Liver (tissue), 8 donors: Measurements from ENCODE around the gene CCR5AS.

Experiments used
- DNase-seq: peaks from one replicate; pipeline ENCODE4 v3.0.0-alpha.2; 2017; ENCODE audit warnings: low spot score
- H3K27ac ChIP-seq, 2 donors: one replicate each; pipeline ENCODE4 v1.7.0; 2013; ENCODE audit warnings: inconsistent platforms in 2 of 2, low read length in 2 of 2, control low read depth in 1 of 2, low read depth in 1 of 2, mild to moderate bottlenecking in 1 of 2
- H3K27me3 ChIP-seq, 4 donors: one replicate each; pipeline versions ENCODE4 v1.6.1 to v1.7.0; 2013; ENCODE audit warnings: low read length in 3 of 4, inconsistent platforms in 1 of 4, mild to moderate bottlenecking in 1 of 4, moderate library complexity in 1 of 4; ENCODE audit not compliant: control insufficient read depth in 4 of 4, insufficient read depth in 4 of 4
- H3K36me3 ChIP-seq, 4 donors: one replicate each; pipeline versions ENCODE4 v1.6.1 to v1.7.0; 2013; ENCODE audit warnings: low read length in 3 of 4, mild to moderate bottlenecking in 3 of 4, low read depth in 1 of 4, moderate library complexity in 1 of 4; ENCODE audit not compliant: control insufficient read depth in 4 of 4, insufficient read depth in 3 of 4
- H3K4me1 ChIP-seq, 4 donors: one replicate each; pipeline versions ENCODE4 v1.6.1 to v1.7.0; 2013; ENCODE audit warnings: low read length in 3 of 4, mild to moderate bottlenecking in 3 of 4, moderate library complexity in 1 of 4; ENCODE audit not compliant: control insufficient read depth in 4 of 4, insufficient read depth in 4 of 4
- H3K4me3 ChIP-seq, 3 donors: one replicate each; pipeline versions ENCODE4 v1.6.1 to v1.7.0; 2013; ENCODE audit warnings: low read length in 3 of 3, control low read depth in 1 of 3, low read depth in 1 of 3, mild to moderate bottlenecking in 1 of 3
- H3K9ac ChIP-seq, 2 donors: one replicate each; pipeline ENCODE4 v1.7.0; 2013; ENCODE audit warnings: low read length in 2 of 2, mild to moderate bottlenecking in 2 of 2, moderate library complexity in 2 of 2, control low read depth in 1 of 2, low read depth in 1 of 2
- H3K9me3 ChIP-seq, 4 donors: one replicate each; pipeline versions ENCODE4 v1.6.1 to v1.7.0; 2013; ENCODE audit warnings: low read length in 3 of 4; ENCODE audit not compliant: control insufficient read depth in 4 of 4
- ATF3 ChIP-seq: IDR thresholded peaks from 2 replicates; pipeline ENCODE4 v1.6.1; 2016; ENCODE audit warnings: antibody characterized with exemption
- CTCF ChIP-seq: fragments of 150-350 bp; IDR thresholded peaks from 2 replicates; pipeline ENCODE4 v1.5.1; 2017; ENCODE audit warnings: improper control_type of control experiment, low read depth, low read length; ENCODE audit not compliant: missing input control
- EGR1 ChIP-seq, 2 donors: IDR thresholded peaks; 2 replicates each; pipeline ENCODE4 v1.6.1; 2016 to 2018; ENCODE audit warnings: antibody characterized with exemption in 2 of 2, low read depth in 2 of 2
- FOXA1 ChIP-seq: IDR thresholded peaks from 2 replicates; pipeline ENCODE4 v1.6.1; 2016; ENCODE audit warnings: antibody characterized with exemption
- GABPA ChIP-seq, 2 donors: IDR thresholded peaks in 1 of 2; conservative IDR thresholded peaks in 1 of 2; 2 replicates each; pipeline ENCODE4 v1.6.1; 2016; ENCODE audit warnings: antibody characterized with exemption in 2 of 2, mild to moderate bottlenecking in 1 of 2, moderate library complexity in 1 of 2
- HNF4A ChIP-seq, 2 donors: conservative IDR thresholded peaks; 2 replicates each; pipeline ENCODE4 v1.6.1; 2016; ENCODE audit warnings: antibody characterized with exemption in 2 of 2, mild to moderate bottlenecking in 2 of 2
- HNF4G ChIP-seq: IDR thresholded peaks from 2 replicates; pipeline ENCODE4 v1.6.1; 2016; ENCODE audit warnings: antibody characterized with exemption
- JUND ChIP-seq, 2 donors: IDR thresholded peaks; 2 replicates each; pipeline ENCODE4 v1.6.1; 2016; ENCODE audit warnings: antibody characterized with exemption in 2 of 2
- MAX ChIP-seq: IDR thresholded peaks from 2 replicates; pipeline ENCODE4 v1.6.1; 2016; ENCODE audit warnings: antibody characterized with exemption
- NR2F2 ChIP-seq: IDR thresholded peaks from 2 replicates; pipeline ENCODE4 v1.6.1; 2016; ENCODE audit warnings: antibody characterized with exemption
- RAD21 ChIP-seq, 2 donors: IDR thresholded peaks; 2 replicates each; pipeline ENCODE4 v1.6.1; 2016; ENCODE audit warnings: antibody characterized with exemption in 2 of 2, mild to moderate bottlenecking in 2 of 2
- REST ChIP-seq: IDR thresholded peaks from 2 replicates; pipeline ENCODE4 v1.6.1; 2016; ENCODE audit warnings: antibody characterized with exemption, mild to moderate bottlenecking
- RXRA ChIP-seq, 2 donors: IDR thresholded peaks; 2 replicates each; pipeline ENCODE4 v1.6.1; 2017 to 2018; ENCODE audit warnings: antibody characterized with exemption in 2 of 2, mild to moderate bottlenecking in 1 of 2
- WGBS: extraction: QIAGEN DNeasy Blood & Tissue Kit; methylation state at CpG from one replicate; pipeline ENCODE4 v1.1.7; 2013; 5-methylcytosine and 5-hydroxymethylcytosine counted together
- donor health status: healthy.
- donor health status: healthy.
- donor health status: healthy.
- donor health status: healthy.
- donor health status: healthy.

The CCR5AS gene

GRCh38 chr3:46400846-46401245 is 6.0 kb downstream of the CCR5AS start:
- WGBS: 89% methylated on average over 5 of the region's 5 CpGs
- no peak overlapping the region for H3K27ac ChIP-seq

GRCh38 chr3:46400000-46400734 is 6.7 kb downstream of the CCR5AS start:
- 81% methylated on average over 8 of the region's 8 CpGs for WGBS
- H3K9me3 ChIP-seq: no peaks in the 10 kb centered on the region
- H3K36me3 ChIP-seq: no peaks in the 10 kb centered on the region
- no peak for DNase-seq
- H3K9ac ChIP-seq: no peak overlapping the region
- no peak overlapping the region for H3K4me3 ChIP-seq
- no peaks in the 10 kb centered on the region for H3K27me3 ChIP-seq
- H3K27ac ChIP-seq: no peak overlapping the region
- TF ChIP-seq FOXA1 (no peak), RXRA (IDR thresholded peaks at IDR 0.05) (no peak), REST (no peak), RAD21 (IDR thresholded peaks at IDR 0.05) (no peak), JUND (IDR thresholded peaks at IDR 0.05) (no peak), GABPA (IDR thresholded peaks at IDR 0.05 in 1 of 2, conservative IDR thresholded peaks at IDR 0.05 in 1 of 2) (no peak), CTCF (no peak), HNF4A (conservative IDR thresholded peaks at IDR 0.05) (no peak), ATF3 (no peak), HNF4G (no peak), EGR1 (IDR thresholded peaks at IDR 0.05; ENCODE audit: low read depth in 2 of 2) (no peak), NR2F2 (no peak), MAX (no peak)
- H3K4me1 ChIP-seq: peaks cover 0 to 5% (median 0%) of the 10 kb centered on the region in 4 donors

More at GRCh38 chr3:46400846-46401245, 6.0 kb downstream of the CCR5AS start:
- no peaks in the 10 kb centered on the region for H3K27me3 ChIP-seq
- no peaks in the 10 kb centered on the region for H3K9me3 ChIP-seq
- H3K4me1 ChIP-seq: peaks cover 0 to 9% (median 4%) of the 10 kb centered on the region in 4 donors
- no peak for TF ChIP-seq FOXA1
- no peak overlapping the region for H3K4me3 ChIP-seq
- no peaks in the 10 kb centered on the region for H3K36me3 ChIP-seq
- H3K9ac ChIP-seq: no peak overlapping the region
- no peak for DNase-seq
